Esophagus muscularis mucosa (tissue), 3 donors: ENCODE measurements around the gene SLC25A6.

Experiments
- CTCF ChIP-seq, 3 experiments: fragments of 200-600 bp in 2 of 3; fragments of 450-650 bp in 1 of 3; sonication (generic) in 2 of 3; IDR thresholded peaks; one replicate each; pipeline ENCODE4 v1.5.1; 2017 to 2019; ENCODE audit warnings: antibody characterized with exemption in 3 of 3, mild to moderate bottlenecking in 2 of 3, moderate library complexity in 1 of 3
- POLR2A ChIP-seq: fragments of 450-650 bp; IDR thresholded peaks from one replicate; pipeline ENCODE4 v1.6.1; 2017; ENCODE audit warnings: antibody characterized with exemption, moderate library complexity, mild to moderate bottlenecking, low read depth

- TF ChIP-seq CTCF (IDR thresholded peaks at IDR 0.05) = no peak
- TF ChIP-seq POLR2A = no peak
These were observed 9.9 kb upstream of the SLC25A6 start for GRCh38 chrX:1401611-1402430.
